Adipocyte (in vitro differentiated cells): ENCODE data around the gene TCF7L1.
A peak's percentile ranks its signal among the peaks of the same experiment; 100 is the strongest.
"Not testable (repeated sequence)": the region's sequence is repeated elsewhere in the genome, so short reads cannot be mapped to it uniquely, and the experiment has no call there.

ENCODE experiments used
- DNase-seq: peaks from one replicate; pipeline ENCODE4 v3.0.0-alpha.2; 2015; ENCODE audit warnings: low read depth
- H3K27me3 ChIP-seq: replicated peaks from 2 replicates; pipeline ENCODE4 v1.7.0; 2013; ENCODE audit warnings: mild to moderate bottlenecking, low read length, moderate library complexity; ENCODE audit not compliant: control insufficient read depth, insufficient read depth
- H3K36me3 ChIP-seq: 2 replicates; pipeline ENCODE4 v1.7.0; 2013; ENCODE audit warnings: low read length, mild to moderate bottlenecking, moderate library complexity; ENCODE audit not compliant: control insufficient read depth, insufficient read depth, severe bottlenecking
- H3K4me1 ChIP-seq: 2 replicates; pipeline ENCODE4 v1.7.0; 2013; ENCODE audit warnings: mild to moderate bottlenecking, low read length, moderate library complexity; ENCODE audit not compliant: control insufficient read depth, insufficient read depth
- H3K4me3 ChIP-seq: 2 replicates; pipeline ENCODE4 v1.7.0; 2013; ENCODE audit warnings: mild to moderate bottlenecking, low read length, moderate library complexity
- H3K9ac ChIP-seq: 2 replicates; pipeline ENCODE4 v1.7.0; 2013; ENCODE audit warnings: mild to moderate bottlenecking, low read length, moderate library complexity
- H3K9me3 ChIP-seq: 2 replicates; pipeline ENCODE4 v1.7.0; 2013; ENCODE audit warnings: mild to moderate bottlenecking, low read length, moderate library complexity; ENCODE audit not compliant: control insufficient read depth

TCF7L1 gene

DNA sequence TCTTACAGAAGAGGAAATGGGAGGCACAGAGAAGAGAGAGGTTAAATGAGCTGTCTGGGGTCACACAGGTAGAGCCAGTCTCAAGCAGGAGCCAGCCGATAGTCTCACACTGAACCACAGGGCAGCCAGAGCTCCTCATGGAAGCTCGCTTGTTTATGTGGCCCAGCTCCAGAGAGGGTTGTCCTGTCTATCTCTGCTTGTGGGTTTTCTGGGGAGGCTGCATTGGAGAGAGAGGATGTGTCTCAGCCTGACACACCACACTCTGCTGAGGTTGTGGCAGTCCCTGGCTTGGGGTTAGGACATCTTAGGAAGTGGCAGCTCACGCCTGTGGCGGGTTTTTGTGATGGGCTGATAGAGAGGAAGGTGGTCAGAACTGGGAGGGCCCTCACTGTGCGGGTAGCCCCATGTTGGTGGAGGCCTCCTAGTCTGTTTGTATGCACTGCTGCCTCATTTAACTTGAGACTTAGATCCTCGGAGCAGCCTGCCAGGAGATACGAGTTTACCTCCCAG is 52.3 kb downstream of the TCF7L1 start:
- peaks cover 15% of the 10 kb centered on the region for H3K4me1 ChIP-seq
- no peak overlapping the region for H3K4me3 ChIP-seq
- DNase-seq = no peak

GRCh38 chr2:85187069-85187468 is 53.9 kb downstream of the TCF7L1 start:
- Histone ChIP-seq H3K9me3 (no peaks in the 10 kb centered on the region), H3K4me3 (no peak overlapping the region), H3K9ac (no peak overlapping the region), H3K36me3 (no peaks in the 10 kb centered on the region), H3K4me1 (peaks cover 9% of the 10 kb centered on the region), H3K27me3 (no peaks in the 10 kb centered on the region)
- DNase-seq = no peak

More for the DNA sequence above, 52.3 kb downstream of the TCF7L1 start:
- H3K9ac ChIP-seq = no peak overlapping the region
- no peaks in the 10 kb centered on the region for H3K36me3 ChIP-seq
- H3K27me3 ChIP-seq = no peaks in the 10 kb centered on the region
- H3K9me3 ChIP-seq = no peaks in the 10 kb centered on the region

- no peaks in the 10 kb centered on the region for H3K27me3 ChIP-seq
- H3K9me3 ChIP-seq = no peaks in the 10 kb centered on the region
- H3K4me3 ChIP-seq = no peak overlapping the region
- DNase-seq = no peak
- H3K9ac ChIP-seq = no peak overlapping the region
- peaks cover 2% of the 10 kb centered on the region for H3K4me1 ChIP-seq
- no peaks in the 10 kb centered on the region for H3K36me3 ChIP-seq
Observed at GRCh38 chr2:85188852-85189251, 55.7 kb downstream of the TCF7L1 start.

DNA sequence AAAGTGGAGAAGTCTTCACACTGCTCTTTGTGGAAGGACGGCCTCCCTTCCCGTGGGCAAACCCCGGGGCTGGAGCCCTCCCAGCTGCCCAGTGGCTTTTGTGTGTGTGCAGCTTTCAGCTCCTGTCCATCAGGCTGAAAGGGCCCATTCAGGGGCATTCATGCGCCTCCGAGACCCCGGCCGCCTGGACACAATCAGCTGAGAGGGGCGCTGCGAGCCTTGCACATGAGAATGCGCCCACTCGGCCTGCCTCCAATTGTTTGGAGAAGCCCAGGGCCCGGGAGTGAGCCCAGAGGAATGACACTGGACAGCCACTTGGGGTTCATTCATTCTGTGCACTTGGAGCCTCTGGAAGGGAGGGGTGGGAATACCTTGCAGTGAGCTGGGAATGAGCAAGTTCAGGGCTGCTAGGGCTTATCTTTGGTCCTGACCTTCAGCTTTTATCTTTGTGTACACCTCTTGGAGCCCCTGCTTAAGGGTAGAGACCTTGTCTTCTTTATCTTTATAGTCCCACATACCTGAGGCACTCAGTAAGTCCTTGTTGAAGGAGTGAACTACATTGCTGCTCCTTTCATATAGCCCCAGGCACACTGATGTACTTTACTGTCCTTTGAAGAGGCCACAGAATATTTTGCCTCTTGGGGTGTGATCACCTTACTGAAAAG is 56.5 kb downstream of the TCF7L1 start:
- no peak for DNase-seq
- Histone ChIP-seq H3K4me1 (no peaks in the 10 kb centered on the region), H3K36me3 (no peaks in the 10 kb centered on the region), H3K9me3 (no peaks in the 10 kb centered on the region), H3K9ac (no peak overlapping the region), H3K27me3 (no peaks in the 10 kb centered on the region), H3K4me3 (no peak overlapping the region)

- H3K27me3 ChIP-seq = no peaks in the 10 kb centered on the region
- H3K36me3 ChIP-seq = no peaks in the 10 kb centered on the region
- no peak overlapping the region for H3K9ac ChIP-seq
- H3K4me3 ChIP-seq = no peak overlapping the region
- H3K9me3 ChIP-seq = no peaks in the 10 kb centered on the region
- no peaks in the 10 kb centered on the region for H3K4me1 ChIP-seq
- no peak for DNase-seq
Observed at GRCh38 chr2:85191157-85191556, 58.0 kb downstream of the TCF7L1 start.

DNA sequence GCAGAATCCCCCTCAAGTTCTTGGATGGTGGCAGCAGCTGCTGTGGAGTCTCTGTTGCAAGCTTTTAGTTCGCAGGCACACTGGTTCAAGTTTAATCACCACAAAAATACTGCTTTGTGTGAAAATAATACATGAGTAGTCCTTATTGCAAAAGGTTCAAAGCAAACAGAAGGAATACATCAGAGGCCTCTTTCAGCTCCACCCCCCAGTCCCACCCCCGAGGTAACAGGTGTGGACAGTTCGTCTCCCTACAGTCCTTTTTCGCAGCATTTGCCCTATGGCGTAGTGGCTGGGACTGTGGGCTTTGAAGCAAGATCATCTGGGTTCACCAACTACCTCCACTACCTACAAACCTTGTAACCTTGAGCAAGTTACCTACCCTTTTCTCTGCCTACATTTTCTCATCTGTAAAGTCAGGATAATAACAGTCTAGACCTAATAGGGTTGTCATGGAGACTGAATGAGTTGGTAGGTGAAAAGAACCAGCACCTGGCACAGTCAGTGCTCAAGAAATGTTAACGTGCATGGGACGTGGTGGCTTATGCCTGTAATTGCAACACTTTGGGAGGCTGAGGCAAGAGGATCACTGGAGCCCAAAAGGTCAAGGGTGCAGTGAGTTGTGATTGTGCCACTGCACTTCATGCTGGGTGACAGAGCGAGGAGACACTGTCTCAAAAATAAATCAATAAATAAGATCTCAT is 61.7 kb downstream of the TCF7L1 start:
- Histone ChIP-seq H3K27me3 (no peaks in the 10 kb centered on the region), H3K9ac (no peak overlapping the region), H3K36me3 (no peaks in the 10 kb centered on the region), H3K9me3 (no peaks in the 10 kb centered on the region), H3K4me1 (peaks cover 8% of the 10 kb centered on the region), H3K4me3 (no peak overlapping the region)
- no peak for DNase-seq

GRCh38 chr2:85195956-85196355 is 62.8 kb downstream of the TCF7L1 start:
- Histone ChIP-seq H3K9ac (no peak overlapping the region), H3K27me3 (no peaks in the 10 kb centered on the region), H3K9me3 (no peaks in the 10 kb centered on the region), H3K36me3 (no peaks in the 10 kb centered on the region), H3K4me3 (no peak overlapping the region), H3K4me1 (peaks cover 11% of the 10 kb centered on the region)
- DNase-seq = no peak

GRCh38 chr2:85199698-85200097 is 66.5 kb downstream of the TCF7L1 start:
- H3K4me1 ChIP-seq = peaks cover 11% of the 10 kb centered on the region
- DNase-seq = peak; percentile 58
- no peak overlapping the region for H3K4me3 ChIP-seq
- H3K9me3 ChIP-seq = no peaks in the 10 kb centered on the region
- no peak overlapping the region for H3K9ac ChIP-seq
- H3K27me3 ChIP-seq = no peaks in the 10 kb centered on the region
- H3K36me3 ChIP-seq = no peaks in the 10 kb centered on the region

DNA sequence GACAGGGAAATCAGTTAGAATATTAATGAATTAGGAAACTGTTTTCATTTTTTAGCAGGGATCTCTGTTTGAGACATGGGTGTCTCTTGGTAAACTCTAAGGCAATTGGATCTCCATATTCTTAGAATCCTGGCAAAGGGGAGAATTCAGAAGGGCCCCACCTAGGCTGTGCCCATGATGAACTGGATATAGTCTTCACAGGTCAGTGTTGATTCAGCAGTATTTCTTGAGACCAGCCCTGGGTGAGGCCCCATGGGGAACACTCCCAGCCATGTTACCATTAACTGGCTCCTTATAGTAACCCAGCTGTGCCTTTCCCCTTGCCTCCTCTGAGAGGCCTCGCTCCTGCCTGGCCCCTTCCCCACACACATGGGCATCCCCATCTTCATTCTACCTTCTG is 76.7 kb downstream of the TCF7L1 start:
- Histone ChIP-seq H3K9me3 (no peaks in the 10 kb centered on the region), H3K9ac (no peak overlapping the region), H3K4me3 (no peak overlapping the region), H3K4me1 (no peaks in the 10 kb centered on the region), H3K27me3 (no peaks in the 10 kb centered on the region), H3K36me3 (no peaks in the 10 kb centered on the region)
- no peak for DNase-seq

DNA sequence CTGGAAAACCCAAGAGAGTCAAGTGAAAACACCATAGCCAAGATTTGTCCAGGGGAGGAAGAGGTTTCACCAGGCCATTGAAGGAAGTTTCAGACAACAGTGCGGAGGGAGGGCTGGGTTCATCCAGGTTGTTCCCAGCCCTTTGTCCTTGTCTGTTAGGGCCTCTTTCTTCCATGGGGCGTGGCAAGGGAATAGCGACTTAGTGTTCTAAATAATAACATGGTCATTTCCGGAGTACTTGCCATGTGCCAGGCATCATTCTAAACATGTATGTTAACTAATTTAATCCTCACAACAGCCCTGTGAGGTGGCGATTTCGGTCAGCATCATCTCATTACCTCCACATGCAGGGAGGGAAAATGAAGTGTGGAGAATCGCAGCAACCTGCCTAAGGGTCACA is 77.3 kb downstream of the TCF7L1 start:
- Histone ChIP-seq H3K9ac (no peak overlapping the region), H3K9me3 (no peaks in the 10 kb centered on the region), H3K36me3 (no peaks in the 10 kb centered on the region), H3K27me3 (no peaks in the 10 kb centered on the region), H3K4me3 (no peak overlapping the region), H3K4me1 (peaks cover 6% of the 10 kb centered on the region)
- DNase-seq = no peak

- not testable (repeated sequence) for DNase-seq, H3K9ac ChIP-seq, H3K36me3 ChIP-seq, H3K27me3 ChIP-seq, H3K4me3 ChIP-seq, H3K9me3 ChIP-seq
- peaks cover 15% of the 10 kb centered on the region for H3K4me1 ChIP-seq
Observed at GRCh38 chr2:85211606-85212005, 78.4 kb downstream of the TCF7L1 start.
